C4-2B (cell line): ENCODE results near the gene TOP3B.

Experiments
- H3K27ac ChIP-seq: fragments of 450-650 bp; 2 replicates; pipeline ENCODE4 v1.5.1; 2017
- CTCF ChIP-seq: fragments of 450-650 bp; conservative IDR thresholded peaks from 2 replicates; pipeline ENCODE4 v1.5.1; 2017; ENCODE audit warnings: mild to moderate bottlenecking
- ZFX ChIP-seq: fragments of 450-650 bp; IDR thresholded peaks from 2 replicates; pipeline ENCODE4 v1.6.1; 2017

The TOP3B gene

GRCh38 chr22:22025320-22026156, 43.0 kb upstream of the TOP3B start:
- TF ChIP-seq ZFX (no peak), CTCF (no peak)
- no peak overlapping the region for H3K27ac ChIP-seq

GRCh38 chr22:22024440-22024839, 41.9 kb upstream of the TOP3B start:
- H3K27ac ChIP-seq = no peak overlapping the region
- TF ChIP-seq ZFX (no peak), CTCF (no peak)

GRCh38 chr22:22023581-22024137, 41.1 kb upstream of the TOP3B start:
- no peak overlapping the region for H3K27ac ChIP-seq
- no peak for TF ChIP-seq CTCF
- no peak for TF ChIP-seq ZFX

- H3K27ac ChIP-seq = no peak overlapping the region
- no peak for TF ChIP-seq ZFX
- no peak for TF ChIP-seq CTCF
These were observed 40.5 kb upstream of the TOP3B start for GRCh38 chr22:22022947-22023534.

GRCh38 chr22:22022255-22022840, 39.8 kb upstream of the TOP3B start:
- TF ChIP-seq ZFX (no peak), CTCF (no peak)
- no peak overlapping the region for H3K27ac ChIP-seq

- no peak for TF ChIP-seq ZFX
- H3K27ac ChIP-seq = no peak overlapping the region
These were observed 38.7 kb upstream of the TOP3B start for GRCh38 chr22:22021162-22021750.

GRCh38 chr22:22020425-22020852, 37.9 kb upstream of the TOP3B start:
- no peak overlapping the region for H3K27ac ChIP-seq
- TF ChIP-seq CTCF (no peak), ZFX (no peak)
